ENCODE results near the gene SERPINA1. TPM values are rescaled to one million over a fixed set of nuclear protein-coding genes. Genes with fewer than 3 reads are reported as not detected.

The SERPINA1 gene
- total RNA-seq, 2 donors from 2014 or later, result 0.38 TPM; not detected in 1

GRCh38 chr14:94407906-94408305 lies 19.5 kb upstream of the SERPINA1 start:
- ATAC-seq (no peak), DNase-seq (ENCODE audit: low spot score) (no peak)
- Mint-ChIP-seq H3K4me3 (no peak overlapping the region), H3K9me3 (peaks cover 5% of the 10 kb centered on the region), H3K4me1 (ENCODE audit: low read depth in 2 of 2) (no peaks in the 10 kb centered on the region), H3K27ac (no peak overlapping the region), H3K36me3 (peaks cover 6% of the 10 kb centered on the region), H3K27me3 (peaks cover 15 to 27% of the 10 kb centered on the region in 2 donors)

DNA sequence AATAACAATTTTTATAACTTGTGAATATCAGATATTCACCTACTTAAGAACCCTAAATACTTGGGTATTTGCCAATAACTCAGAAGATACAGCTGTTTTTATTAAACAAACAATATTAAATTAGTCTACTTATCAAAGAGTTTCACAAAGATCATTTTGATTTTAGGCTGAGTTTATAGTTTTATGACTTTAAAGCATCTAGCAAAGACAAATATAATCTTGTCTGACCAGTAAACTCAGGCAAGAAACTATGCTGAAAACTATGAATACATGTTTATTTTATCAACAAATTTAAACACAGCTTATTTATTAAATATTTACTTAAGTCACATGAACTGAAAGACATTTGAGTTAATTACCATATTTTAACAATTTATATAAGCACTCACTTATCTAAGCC lies 18.5 kb upstream of the SERPINA1 start:
- Mint-ChIP-seq H3K27me3 (peaks cover 12 to 19% of the 10 kb centered on the region in 2 donors), H3K4me3 (no peak overlapping the region), H3K27ac (no peak overlapping the region), H3K4me1 (ENCODE audit: low read depth in 2 of 2) (no peaks in the 10 kb centered on the region), H3K9me3 (peaks cover 2% of the 10 kb centered on the region), H3K36me3 (peaks cover 6% of the 10 kb centered on the region)
- DNase-seq (ENCODE audit: low spot score) (no peak), ATAC-seq (no peak)

DNA sequence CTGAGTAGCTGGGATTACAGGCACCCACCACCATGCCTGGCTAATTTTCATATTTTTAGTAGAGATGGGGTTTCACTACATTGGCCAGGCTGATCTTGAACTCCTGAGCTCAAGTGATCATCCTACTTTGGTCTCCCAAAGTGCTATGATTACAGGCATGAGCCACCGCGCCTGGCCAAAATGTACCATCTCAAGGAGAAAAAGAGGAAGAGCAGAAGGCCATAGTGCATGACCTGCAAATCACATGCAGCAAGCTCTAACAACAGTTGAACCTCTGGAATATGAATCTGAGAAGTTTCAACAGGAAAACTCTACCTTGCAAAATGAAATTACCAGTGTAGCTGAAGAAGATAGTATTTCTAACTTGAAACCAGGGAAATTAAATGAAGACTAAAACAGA lies 17.1 kb upstream of the SERPINA1 start:
- Mint-ChIP-seq H3K4me3 (no peak overlapping the region), H3K9me3 (peaks cover 2% of the 10 kb centered on the region), H3K27ac (no peak overlapping the region), H3K36me3 (peaks cover 6% of the 10 kb centered on the region), H3K4me1 (ENCODE audit: low read depth in 2 of 2) (no peaks in the 10 kb centered on the region), H3K27me3 (peaks cover 8 to 14% of the 10 kb centered on the region in 2 donors)
- DNase-seq (ENCODE audit: low spot score), result no peak
- no peak for ATAC-seq

DNA sequence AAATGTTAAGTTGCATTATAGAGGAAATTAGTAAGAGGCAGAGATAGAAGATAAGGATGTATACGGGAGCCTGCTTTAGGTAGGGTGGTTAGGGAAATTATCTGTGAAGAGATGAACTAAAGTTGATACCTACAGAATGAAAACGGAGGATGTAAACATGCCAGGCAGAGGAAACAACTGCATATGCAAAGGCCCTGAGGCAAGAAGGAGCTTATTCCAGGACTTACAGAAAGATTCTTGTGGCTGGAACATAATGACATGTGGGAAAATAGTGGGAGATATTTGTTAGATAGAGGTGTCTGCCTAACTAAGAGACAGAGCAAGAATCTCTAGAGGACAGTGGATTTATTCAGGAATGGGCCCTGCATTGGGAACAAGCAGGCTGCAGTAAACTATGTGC lies 16.2 kb upstream of the SERPINA1 start:
- ATAC-seq, result no peak
- no peak overlapping the region for H3K4me3 Mint-ChIP-seq
- DNase-seq (ENCODE audit: low spot score), result no peak
- H3K27me3 Mint-ChIP-seq, result peaks cover 7 to 8% of the 10 kb centered on the region in 2 donors
- H3K36me3 Mint-ChIP-seq, result peaks cover 6% of the 10 kb centered on the region
- no peak overlapping the region for H3K27ac Mint-ChIP-seq
- peaks cover 2% of the 10 kb centered on the region for H3K9me3 Mint-ChIP-seq
- no peaks in the 10 kb centered on the region for H3K4me1 Mint-ChIP-seq (ENCODE audit: low read depth in 2 of 2)

GRCh38 chr14:94403312-94403932 lies 15.0 kb upstream of the SERPINA1 start:
- peaks cover 3 to 8% of the 10 kb centered on the region in 2 donors for H3K27me3 Mint-ChIP-seq
- DNase-seq (ENCODE audit: low spot score), result no peak
- H3K36me3 Mint-ChIP-seq, result no peaks in the 10 kb centered on the region
- H3K27ac Mint-ChIP-seq, result no peak overlapping the region
- H3K4me3 Mint-ChIP-seq, result no peak overlapping the region
- no peak for ATAC-seq
- no peaks in the 10 kb centered on the region for H3K4me1 Mint-ChIP-seq (ENCODE audit: low read depth in 2 of 2)
- H3K9me3 Mint-ChIP-seq, result no peaks in the 10 kb centered on the region

GRCh38 chr14:94401083-94401482 lies 12.7 kb upstream of the SERPINA1 start:
- no peak for DNase-seq (ENCODE audit: low spot score)
- Mint-ChIP-seq H3K9me3 (no peaks in the 10 kb centered on the region), H3K36me3 (no peaks in the 10 kb centered on the region), H3K27ac (no peak overlapping the region), H3K4me3 (no peak overlapping the region), H3K27me3 (peaks cover 23 to 25% of the 10 kb centered on the region in 2 donors), H3K4me1 (ENCODE audit: low read depth in 2 of 2) (no peaks in the 10 kb centered on the region)
- no peak for ATAC-seq

- H3K4me3 Mint-ChIP-seq, result no peak overlapping the region
- H3K9me3 Mint-ChIP-seq, result no peaks in the 10 kb centered on the region
- DNase-seq (ENCODE audit: low spot score), result no peak
- no peaks in the 10 kb centered on the region for H3K4me1 Mint-ChIP-seq (ENCODE audit: low read depth in 2 of 2)
- no peak for ATAC-seq
- no peak overlapping the region for H3K27ac Mint-ChIP-seq
- H3K27me3 Mint-ChIP-seq, result peaks cover 30 to 31% of the 10 kb centered on the region in 2 donors
- H3K36me3 Mint-ChIP-seq, result no peaks in the 10 kb centered on the region
Measured at GRCh38 chr14:94400422-94400841, 12.0 kb upstream of the SERPINA1 start.

DNA sequence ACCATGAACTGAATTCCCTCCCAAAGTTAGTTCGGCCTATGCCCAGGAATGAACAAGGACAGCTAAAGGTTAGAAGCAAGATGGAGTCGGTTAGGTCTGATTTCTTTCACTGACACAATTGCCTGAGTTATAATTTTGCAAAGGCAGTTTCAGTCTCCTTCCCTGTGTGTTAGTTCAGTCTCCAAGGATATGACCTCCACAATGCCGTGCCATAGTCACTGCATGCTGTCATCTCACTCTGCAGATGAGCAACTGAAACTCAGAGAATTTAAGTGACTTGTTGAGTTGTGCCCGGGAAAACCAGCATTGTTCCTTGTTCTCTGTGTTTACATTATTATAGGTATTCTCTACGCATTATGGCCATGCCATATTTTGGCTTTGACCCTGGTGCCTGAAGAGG lies 10.1 kb upstream of the SERPINA1 start:
- Mint-ChIP-seq H3K27me3 (peaks cover 39 to 47% of the 10 kb centered on the region in 2 donors), H3K4me3 (no peak overlapping the region), H3K9me3 (peaks cover 4% of the 10 kb centered on the region), H3K36me3 (no peaks in the 10 kb centered on the region), H3K4me1 (ENCODE audit: low read depth in 2 of 2) (peaks cover 6 to 17% of the 10 kb centered on the region in 2 donors), H3K27ac (no peak overlapping the region)
- DNase-seq (ENCODE audit: low spot score) (no peak), ATAC-seq (no peak)

DNA sequence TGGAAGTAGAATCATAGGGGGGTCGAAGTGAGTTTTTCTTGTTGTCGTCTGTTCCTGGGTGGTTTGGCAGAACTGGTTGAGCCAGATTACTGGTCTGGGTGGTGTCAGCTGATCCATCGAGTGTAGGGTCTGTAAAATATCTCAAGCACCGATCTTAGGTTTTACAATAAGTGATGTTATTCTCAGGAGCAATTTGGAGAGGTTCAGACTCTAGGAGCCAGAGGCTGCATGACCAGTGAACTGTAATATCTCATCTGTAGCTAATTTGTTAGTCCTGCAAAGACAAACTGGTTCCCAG lies 9.7 kb upstream of the SERPINA1 start:
- Mint-ChIP-seq H3K4me1 (ENCODE audit: low read depth in 2 of 2) (peaks cover 6 to 19% of the 10 kb centered on the region in 2 donors), H3K27ac (no peak overlapping the region), H3K4me3 (no peak overlapping the region), H3K36me3 (no peaks in the 10 kb centered on the region), H3K27me3 (peaks cover 39 to 47% of the 10 kb centered on the region in 2 donors), H3K9me3 (peaks cover 4% of the 10 kb centered on the region)
- no peak for DNase-seq (ENCODE audit: low spot score)
- ATAC-seq, result no peak

- peaks cover 39 to 47% of the 10 kb centered on the region in 2 donors for H3K27me3 Mint-ChIP-seq
- peaks cover 6 to 22% of the 10 kb centered on the region in 2 donors for H3K4me1 Mint-ChIP-seq (ENCODE audit: low read depth in 2 of 2)
- ATAC-seq, result no peak
- peaks cover 4% of the 10 kb centered on the region for H3K9me3 Mint-ChIP-seq
- no peak for DNase-seq (ENCODE audit: low spot score)
- H3K4me3 Mint-ChIP-seq, result no peak overlapping the region
- H3K36me3 Mint-ChIP-seq, result no peaks in the 10 kb centered on the region
- no peak overlapping the region for H3K27ac Mint-ChIP-seq
Measured at GRCh38 chr14:94397289-94398181, 9.1 kb upstream of the SERPINA1 start.

DNA sequence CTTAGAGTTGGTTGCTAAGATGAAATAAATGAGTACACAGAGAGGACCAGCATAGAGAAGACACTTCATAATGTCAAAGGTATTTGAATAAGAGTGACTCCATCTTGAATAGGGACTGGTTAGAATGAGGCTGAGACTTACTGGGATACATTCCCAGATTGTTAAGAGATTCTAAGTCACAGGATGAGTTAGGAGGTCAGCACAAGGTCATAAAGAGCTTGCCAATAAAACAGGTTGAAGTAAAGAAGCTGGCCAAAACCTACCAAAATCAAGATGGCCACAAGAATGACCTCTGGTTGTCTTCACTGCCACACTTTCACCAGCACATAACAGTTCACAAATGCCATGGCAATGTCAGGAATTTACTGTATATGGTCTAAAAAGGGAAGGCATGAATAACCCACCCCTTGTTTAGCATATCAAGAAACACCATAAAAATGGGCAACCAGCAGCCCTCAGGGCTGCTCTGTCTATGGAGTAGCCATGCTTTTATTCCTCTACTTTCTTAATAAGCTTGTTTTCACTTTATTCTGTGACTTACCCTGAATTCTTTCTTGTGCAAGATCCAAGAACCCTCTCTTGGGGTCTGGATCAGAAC lies 8.3 kb upstream of the SERPINA1 start:
- H3K36me3 Mint-ChIP-seq, result no peaks in the 10 kb centered on the region
- H3K9me3 Mint-ChIP-seq, result peaks cover 4% of the 10 kb centered on the region
- no peak overlapping the region for H3K4me3 Mint-ChIP-seq
- ATAC-seq (no peak), DNase-seq (ENCODE audit: low spot score) (no peak)
- peaks cover 39 to 44% of the 10 kb centered on the region in 2 donors for H3K27me3 Mint-ChIP-seq
- H3K27ac Mint-ChIP-seq, result no peak overlapping the region
- peaks cover 6 to 29% of the 10 kb centered on the region in 2 donors for H3K4me1 Mint-ChIP-seq (ENCODE audit: low read depth in 2 of 2)

DNA sequence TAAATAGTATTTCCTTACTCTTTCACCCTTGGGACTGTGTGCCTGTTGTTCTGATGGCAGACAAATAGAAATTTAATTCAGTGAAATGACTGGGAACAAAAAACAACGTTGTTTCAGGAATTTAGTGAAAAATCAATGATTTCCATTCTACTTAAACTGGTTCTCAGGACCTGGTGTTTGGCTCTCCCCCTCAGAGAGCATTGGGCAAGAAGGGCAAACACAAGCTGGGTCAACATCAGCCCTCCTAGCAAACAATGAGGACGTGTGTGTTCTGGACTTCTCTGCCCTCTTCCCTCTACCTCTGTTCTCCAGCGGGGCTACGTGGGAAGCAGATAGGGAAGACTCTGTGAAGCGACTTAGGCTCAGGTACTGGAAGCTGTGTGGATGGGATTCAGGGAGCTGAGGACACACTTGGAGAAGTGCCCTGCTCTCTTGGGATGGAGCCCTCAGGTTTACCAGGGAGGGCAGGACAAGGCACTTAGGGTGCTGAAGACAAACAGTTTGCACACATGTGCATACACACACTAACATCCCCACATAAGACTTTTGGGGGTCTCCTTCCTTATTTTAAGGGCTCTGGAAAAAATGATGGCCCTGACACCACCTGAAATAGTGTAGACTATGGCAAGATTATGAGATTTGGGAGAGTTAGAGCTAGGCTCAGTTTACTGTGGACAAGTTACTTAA lies 7.6 kb upstream of the SERPINA1 start:
- DNase-seq (ENCODE audit: low spot score), result no peak
- Mint-ChIP-seq H3K4me1 (ENCODE audit: low read depth in 2 of 2) (peaks cover 6 to 33% of the 10 kb centered on the region in 2 donors), H3K9me3 (peaks cover 4% of the 10 kb centered on the region), H3K27me3 (peaks cover 39 to 44% of the 10 kb centered on the region in 2 donors), H3K27ac (no peak overlapping the region), H3K36me3 (no peaks in the 10 kb centered on the region), H3K4me3 (no peak overlapping the region)
- ATAC-seq, result no peak

DNA sequence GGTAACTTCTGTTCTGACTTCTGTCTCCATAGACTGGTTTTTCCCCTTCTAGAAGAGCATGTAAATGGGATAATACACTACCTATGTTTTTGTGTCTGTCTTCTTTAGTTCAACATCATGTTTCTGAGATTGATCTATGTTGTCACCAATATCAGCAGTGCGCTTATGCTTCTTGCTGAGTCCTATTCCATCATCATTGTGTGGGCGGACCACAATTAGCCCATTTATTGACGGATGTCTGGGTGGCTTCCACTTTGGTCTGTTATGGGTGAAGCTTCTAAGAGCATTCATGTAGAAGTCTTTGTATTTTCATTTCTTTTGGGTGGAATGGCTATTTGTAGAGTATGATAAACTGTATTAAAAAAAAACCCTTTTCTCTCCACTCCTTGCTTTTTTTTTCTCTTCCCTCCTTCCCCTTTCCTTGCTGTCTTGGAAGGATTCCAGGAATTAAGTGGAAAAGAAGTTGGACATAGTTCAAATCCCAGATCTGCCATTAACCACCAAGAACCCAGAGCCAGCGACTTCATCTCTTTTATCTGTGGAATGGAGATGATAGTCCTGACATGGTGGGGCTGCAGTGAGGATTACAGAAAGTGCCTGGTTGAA lies 7.0 kb upstream of the SERPINA1 start:
- Mint-ChIP-seq H3K27me3 (peaks cover 39 to 47% of the 10 kb centered on the region in 2 donors), H3K9me3 (peaks cover 4% of the 10 kb centered on the region), H3K4me1 (ENCODE audit: low read depth in 2 of 2) (peaks cover 6 to 37% of the 10 kb centered on the region in 2 donors), H3K4me3 (no peak overlapping the region), H3K27ac (peak overlapping the region in 1 of 2 donors; percentile 6), H3K36me3 (no peaks in the 10 kb centered on the region)
- DNase-seq (ENCODE audit: low spot score), result no peak
- ATAC-seq, result no peak
